ENCODE measurements around the gene SP140.
"Not testable (repeated sequence)": the region's sequence is repeated elsewhere in the genome, so short reads cannot be mapped to it uniquely, and the experiment has no call there.

The SP140 gene

GRCh38 chr2:230326453-230327417, 101.2 kb downstream of the SP140 start, which contains the start of gene SP140L:
Gene SP140L, plus strand, starts transcription at chr2:230327193. Its CDS starts 77 bp downstream, at chr2:230327270.
- no peak for DNase-seq (ENCODE audit: low read depth)

- DNase-seq (ENCODE audit: low read depth), result no peak
Observed at GRCh38 chr2:230327418-230328154, 102.0 kb downstream of the SP140 start.

GRCh38 chr2:230328155-230328458, 102.6 kb downstream of the SP140 start:
- no peak for DNase-seq (ENCODE audit: low read depth)

GRCh38 chr2:230329946-230330605, 104.5 kb downstream of the SP140 start:
- DNase-seq (ENCODE audit: low read depth), result no peak

GRCh38 chr2:230330725-230331124, 105.2 kb downstream of the SP140 start:
- no peak for DNase-seq (ENCODE audit: low read depth)

GRCh38 chr2:230335461-230335863, 109.9 kb downstream of the SP140 start:
- DNase-seq (ENCODE audit: low read depth), result no peak

- DNase-seq (ENCODE audit: low read depth), result no peak
Observed at GRCh38 chr2:230335864-230336506, 110.4 kb downstream of the SP140 start.

GRCh38 chr2:230341936-230342528, 116.5 kb downstream of the SP140 start:
- DNase-seq (ENCODE audit: low read depth), result not testable (repeated sequence)

GRCh38 chr2:230343041-230343624, 117.6 kb downstream of the SP140 start:
- DNase-seq (ENCODE audit: low read depth), result not testable (repeated sequence)

- peak; percentile 21 for DNase-seq (ENCODE audit: low read depth)
Observed at GRCh38 chr2:230343747-230344146, 118.2 kb downstream of the SP140 start.

GRCh38 chr2:230346465-230346864, 120.9 kb downstream of the SP140 start:
- DNase-seq (ENCODE audit: low read depth), result no peak

- DNase-seq (ENCODE audit: low read depth), result no peak
Observed at GRCh38 chr2:230346921-230347533, 121.5 kb downstream of the SP140 start.

- DNase-seq (ENCODE audit: low read depth), result no peak
Observed at GRCh38 chr2:230347659-230348305, 122.2 kb downstream of the SP140 start.

- no peak for DNase-seq (ENCODE audit: low read depth)
Observed at GRCh38 chr2:230348787-230349186, 123.3 kb downstream of the SP140 start.

- peak; percentile 34 for DNase-seq (ENCODE audit: low read depth)
Observed at GRCh38 chr2:230356084-230356483, 130.5 kb downstream of the SP140 start.

- peak; percentile 18 for DNase-seq (ENCODE audit: low read depth)
Observed at GRCh38 chr2:230358305-230358704, 132.8 kb downstream of the SP140 start.

- DNase-seq (ENCODE audit: low read depth), result no peak
Observed at GRCh38 chr2:230360028-230360427, 134.5 kb downstream of the SP140 start.

GRCh38 chr2:230362030-230362691, 136.6 kb downstream of the SP140 start:
- no peak for DNase-seq (ENCODE audit: low read depth)
